Stimulated activated naive CD4-positive, alpha-beta T cell treated with Interleukin-2 at 50 U/mL for 16 hours (primary cell): Measurements from ENCODE around the gene MAPRE2.

Experiments used
- DNase-seq: peaks from one replicate; lab custom pipeline; 2025; lab: John Stamatoyannopoulos, UW

Gene MAPRE2

DNA sequence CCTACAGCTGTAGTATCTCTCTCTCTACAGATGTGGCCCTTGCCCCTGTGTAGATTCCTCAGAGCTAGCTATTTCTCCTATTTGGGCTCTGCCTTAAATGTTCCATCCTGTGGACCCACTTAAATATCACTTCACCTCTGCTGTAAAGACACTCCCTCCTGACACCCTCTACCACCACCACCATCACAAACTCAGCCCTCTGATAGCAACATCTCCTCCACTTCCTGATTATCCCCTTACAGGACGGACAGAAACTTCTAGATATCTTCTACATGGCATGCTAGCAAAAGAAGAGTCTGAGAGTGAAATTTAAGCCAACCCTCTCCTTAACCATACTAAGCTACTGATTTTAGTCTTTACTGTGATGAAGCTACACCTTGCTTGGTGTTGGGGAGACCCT is 3.2 kb upstream of the MAPRE2 start:
- DNase-seq = no peak

DNA sequence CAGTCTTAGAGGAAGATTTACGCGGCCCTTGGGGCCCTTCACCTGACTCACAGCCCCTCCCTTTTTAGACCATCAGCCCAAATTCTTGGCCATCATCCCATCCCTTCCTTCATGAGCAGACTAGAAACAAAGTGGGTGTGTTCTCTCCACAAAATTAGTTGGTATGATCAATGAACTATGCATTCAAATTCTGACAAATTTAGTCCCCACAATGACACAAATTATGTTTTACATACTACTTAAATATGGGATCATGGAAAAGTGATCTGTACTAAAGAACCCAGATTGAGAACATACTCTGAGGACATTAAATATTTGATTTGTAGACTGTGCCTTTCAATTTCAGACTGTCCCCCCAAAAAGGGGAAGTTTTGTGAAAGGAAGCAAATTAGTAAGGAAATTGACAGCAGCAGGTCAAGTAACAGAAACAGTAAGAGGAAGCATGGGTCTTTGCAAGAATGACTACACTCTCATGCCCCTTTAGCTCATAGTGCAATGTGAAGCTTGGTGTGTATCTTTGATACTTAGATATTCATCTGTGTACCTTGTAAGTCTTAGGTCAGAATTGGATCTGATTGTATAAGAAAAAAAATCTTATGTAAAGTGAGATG is 2.2 kb upstream of the MAPRE2 start:
- no peak for DNase-seq

GRCh38 chr18:35040638-35040987 is 600 bp upstream of the MAPRE2 start:
- no peak for DNase-seq

GRCh38 chr18:35041815-35042387 is 688 bp downstream of the MAPRE2 start:
- no peak for DNase-seq

DNA sequence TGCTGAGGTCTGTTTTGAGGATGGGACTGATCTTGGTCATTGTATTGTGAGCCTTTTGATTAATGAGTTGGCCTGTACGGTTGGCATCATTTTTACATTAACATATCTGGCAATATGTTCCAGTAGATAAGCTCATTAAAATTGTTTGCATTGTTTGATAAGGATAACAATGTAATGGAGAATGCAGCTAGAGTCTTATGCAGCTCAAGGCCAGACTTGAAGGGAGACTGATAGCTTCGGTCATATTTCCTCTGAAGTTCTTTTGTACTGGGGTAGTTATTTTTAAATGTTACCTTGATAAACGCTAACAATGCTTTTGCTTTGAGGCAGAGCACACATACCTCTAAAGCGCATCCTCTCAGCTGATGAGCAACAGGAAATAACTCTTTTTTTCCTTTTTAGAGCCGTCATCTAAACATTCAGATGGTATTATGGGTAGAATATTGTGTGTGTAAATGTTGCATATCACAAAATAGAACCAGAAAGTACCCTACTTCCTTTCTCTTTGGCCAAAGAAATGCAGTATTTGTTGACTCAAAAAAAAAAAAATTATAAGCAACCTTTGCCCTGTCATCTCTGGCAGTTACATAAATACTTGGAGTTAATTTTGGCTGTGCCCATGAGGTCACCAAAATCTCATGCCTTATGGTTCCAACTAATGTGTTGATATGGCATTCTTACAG is 1.3 kb downstream of the MAPRE2 start:
- DNase-seq = no peak

GRCh38 chr18:35043207-35043606 is 2.0 kb downstream of the MAPRE2 start:
- no peak for DNase-seq

- no peak for DNase-seq
These were observed 3.9 kb downstream of the MAPRE2 start for GRCh38 chr18:35045121-35045520.

GRCh38 chr18:35045806-35046205 is 4.6 kb downstream of the MAPRE2 start:
- DNase-seq = no peak

GRCh38 chr18:35047697-35048292 is 6.6 kb downstream of the MAPRE2 start:
- no peak for DNase-seq

- no peak for DNase-seq
These were observed 8.2 kb downstream of the MAPRE2 start for GRCh38 chr18:35049111-35050027.

DNA sequence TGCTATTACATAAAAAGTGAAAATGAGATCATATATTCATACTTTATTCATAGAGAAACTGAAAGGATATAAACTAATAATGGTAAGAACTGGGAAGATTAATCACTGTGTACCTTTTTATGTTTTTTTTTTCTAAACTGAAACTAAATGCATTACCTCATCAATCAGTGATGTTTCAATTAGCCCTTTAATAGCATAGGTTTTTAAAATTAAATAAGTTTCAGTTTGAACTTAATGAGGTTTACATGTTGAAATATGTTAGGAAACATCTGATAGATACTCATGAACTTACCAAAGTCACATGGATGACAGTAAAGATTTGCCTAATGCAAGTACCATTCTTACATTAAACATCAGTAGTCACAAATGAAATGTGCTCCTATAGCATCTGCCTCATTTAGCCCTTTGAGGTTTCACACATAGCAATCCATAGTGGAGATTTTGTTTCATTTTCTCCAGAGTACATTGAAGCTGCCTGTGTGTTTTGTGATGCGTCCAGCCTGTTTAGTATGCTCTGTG is 8.9 kb downstream of the MAPRE2 start:
- no peak for DNase-seq

DNA sequence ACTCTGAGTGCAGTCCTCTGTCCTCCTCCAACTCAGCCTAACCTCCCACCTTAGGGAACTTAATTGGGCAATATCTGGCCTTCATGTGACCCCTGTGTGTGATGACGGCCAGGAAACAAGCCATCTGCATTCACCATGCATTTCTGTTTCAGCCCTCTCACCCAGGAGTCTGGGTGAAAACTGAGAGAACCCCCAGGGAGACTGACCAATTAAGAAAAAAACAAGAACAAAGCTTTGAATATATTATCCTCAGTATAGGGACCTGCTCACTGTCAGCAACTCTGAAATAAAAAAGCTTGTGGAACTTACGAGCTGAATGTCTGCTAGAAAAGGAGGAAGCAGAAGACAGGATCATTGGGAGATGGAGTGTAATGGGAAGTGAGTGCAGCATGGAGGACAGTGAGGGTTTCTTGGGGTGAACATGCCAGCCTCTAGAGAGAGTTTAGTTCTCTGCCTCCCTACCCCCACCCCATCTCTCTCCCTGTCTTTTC is 9.5 kb downstream of the MAPRE2 start:
- no peak for DNase-seq

DNA sequence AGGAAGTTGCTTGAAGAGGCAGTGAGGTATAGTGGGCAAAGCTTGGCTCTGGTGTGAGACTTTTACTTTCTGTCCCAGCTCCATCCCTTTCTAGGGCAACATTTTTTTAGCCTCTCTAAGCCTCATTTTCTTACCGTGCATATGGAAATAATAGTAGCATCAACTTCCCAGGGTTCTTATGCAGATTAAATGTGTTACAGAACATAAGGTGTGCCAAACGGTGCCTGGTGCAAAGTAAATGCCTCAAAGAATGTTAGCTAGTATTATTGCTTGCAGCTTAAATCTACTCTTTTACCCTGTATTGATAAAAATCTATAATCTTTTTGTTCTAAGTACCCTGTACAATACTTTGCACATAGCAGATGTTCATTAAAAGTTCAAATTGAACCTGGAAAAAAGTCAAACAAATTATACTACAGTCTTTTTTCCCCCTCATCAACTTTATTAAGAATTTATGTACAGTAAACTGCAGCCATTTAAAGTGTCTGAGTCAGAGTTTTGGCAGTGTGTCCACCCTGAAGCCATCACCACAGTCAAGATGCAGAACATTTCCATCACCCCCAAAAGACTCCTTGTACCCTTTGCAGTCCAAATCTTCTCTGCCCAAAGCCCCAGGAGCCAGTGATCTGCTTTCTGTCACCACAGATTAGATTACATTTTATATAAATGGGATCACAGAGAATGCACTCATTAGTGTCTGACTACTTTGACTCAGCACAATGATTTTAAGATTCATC is 10.6 kb downstream of the MAPRE2 start:
- DNase-seq = no peak

- DNase-seq = no peak
These were observed 13.2 kb downstream of the MAPRE2 start for GRCh38 chr18:35054401-35054800.

- DNase-seq = no peak
These were observed 13.9 kb downstream of the MAPRE2 start for GRCh38 chr18:35055105-35055504.

DNA sequence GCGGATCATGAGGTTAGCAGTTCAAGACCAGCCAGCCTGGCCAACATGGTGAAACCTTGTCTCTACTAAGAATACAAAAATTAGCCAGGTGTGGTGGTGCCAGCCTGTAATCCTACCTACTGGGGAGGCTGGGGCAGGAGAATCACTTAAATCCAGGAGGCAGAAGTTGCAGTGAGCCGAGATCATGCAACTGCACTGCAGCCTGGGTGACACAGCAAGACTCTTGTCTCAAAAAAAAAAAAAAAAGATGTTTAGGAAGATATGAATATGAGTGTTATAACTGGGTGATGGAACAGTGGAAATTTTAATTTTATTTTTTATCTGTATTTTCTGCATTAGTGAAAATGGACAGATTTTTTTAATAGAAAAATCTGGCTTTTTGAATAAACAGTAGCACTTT is 14.5 kb downstream of the MAPRE2 start:
- DNase-seq = no peak

DNA sequence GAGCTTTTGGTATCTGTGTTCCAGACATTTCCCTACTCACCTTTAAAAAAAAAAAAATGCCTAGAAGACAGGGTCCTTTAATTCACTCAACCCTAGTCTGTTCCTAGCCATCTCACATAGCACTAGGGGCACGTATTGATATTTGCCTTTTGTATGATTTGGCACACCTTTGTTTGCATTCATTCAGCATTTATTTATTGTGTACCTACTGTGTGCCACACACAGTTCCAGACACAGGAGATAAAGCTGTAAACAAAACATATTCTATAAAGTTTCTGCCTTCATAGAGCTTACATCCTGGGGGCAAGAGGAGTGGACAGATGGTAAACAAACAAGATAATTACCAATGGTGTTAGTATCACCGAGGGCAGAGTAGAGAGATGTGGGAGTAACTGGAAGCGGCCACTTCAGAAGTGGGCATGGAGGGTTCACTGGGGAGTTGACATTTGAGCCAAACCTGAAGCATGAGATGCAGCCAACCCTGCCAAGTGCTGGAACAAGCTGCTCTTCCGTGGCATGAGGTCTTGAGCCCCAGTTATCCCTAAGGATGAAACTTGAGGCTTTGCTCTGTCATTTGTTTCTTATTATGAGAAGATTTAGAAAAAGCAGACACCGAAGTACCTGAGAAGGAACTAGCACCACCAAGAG is 18.2 kb downstream of the MAPRE2 start:
- DNase-seq = no peak

DNA sequence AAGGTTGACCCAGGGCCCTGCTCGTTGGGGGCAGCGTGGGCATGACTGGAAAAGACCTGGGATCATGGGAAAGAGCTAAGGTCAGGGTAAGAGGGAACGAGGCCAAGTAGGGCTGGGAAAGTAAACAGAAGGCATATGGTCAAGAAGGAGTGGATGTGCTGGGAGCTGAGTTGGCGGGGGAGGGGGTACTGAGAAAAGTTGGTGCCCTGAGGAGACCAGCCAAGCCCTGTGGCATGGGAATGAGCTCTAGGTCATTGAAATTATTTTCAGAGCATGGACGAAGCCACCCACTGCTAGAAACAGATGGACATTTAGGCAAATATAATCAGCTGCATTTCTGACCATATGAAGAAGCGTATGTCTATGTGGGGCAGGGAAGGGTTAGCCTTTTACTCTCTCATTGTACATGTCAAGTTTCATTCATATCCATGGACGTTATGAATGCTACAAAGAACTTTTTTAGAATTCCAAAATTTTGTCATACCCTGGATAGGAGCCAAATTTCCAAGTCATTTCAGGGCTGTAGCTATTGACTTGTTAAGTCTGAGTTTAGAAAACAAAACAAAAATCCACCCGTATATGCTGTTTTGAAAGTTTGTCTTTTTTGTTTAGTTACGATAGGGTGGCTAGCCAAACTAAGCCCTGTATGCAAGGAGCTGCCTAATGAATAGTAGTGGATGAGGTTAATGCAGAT is 19.1 kb downstream of the MAPRE2 start:
- DNase-seq = no peak

GRCh38 chr18:35061336-35061735 is 20.1 kb downstream of the MAPRE2 start:
- DNase-seq = no peak

DNA sequence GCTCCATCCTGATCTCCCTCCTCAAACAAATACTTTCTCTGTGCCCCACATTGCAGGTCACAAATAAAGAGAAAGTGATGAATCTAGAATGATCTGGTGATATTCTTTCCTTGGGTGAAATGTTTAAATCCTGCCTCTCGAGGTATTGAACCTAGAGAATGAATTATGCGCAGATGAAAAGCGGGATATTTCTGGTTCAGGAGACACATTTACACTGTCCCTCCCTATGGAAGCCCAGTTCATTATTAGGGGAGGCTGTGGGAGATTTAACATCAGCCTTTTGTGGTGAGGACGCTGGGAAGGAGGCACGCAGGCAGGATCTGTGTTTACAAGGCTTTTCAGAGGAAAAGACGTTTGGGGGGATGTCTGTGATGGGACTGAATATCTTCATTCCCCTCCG is 20.6 kb downstream of the MAPRE2 start:
- no peak for DNase-seq
